ENCODE data around the gene SLC16A1. TPM values are rescaled to one million over a fixed set of nuclear protein-coding genes. Genes with fewer than 3 reads are reported as not detected.

The SLC16A1 gene
- total RNA-seq, 3 donors from 2014 or later, result 15.4 to 28.2 (median 15.7) TPM

- no peak overlapping the region for H3K27ac ChIP-seq
- DNase-seq (ENCODE audit: low spot score in 2 of 2), result no peak
- H3K9me3 ChIP-seq, result no peaks in the 10 kb centered on the region
- TF ChIP-seq, protein P1, sequence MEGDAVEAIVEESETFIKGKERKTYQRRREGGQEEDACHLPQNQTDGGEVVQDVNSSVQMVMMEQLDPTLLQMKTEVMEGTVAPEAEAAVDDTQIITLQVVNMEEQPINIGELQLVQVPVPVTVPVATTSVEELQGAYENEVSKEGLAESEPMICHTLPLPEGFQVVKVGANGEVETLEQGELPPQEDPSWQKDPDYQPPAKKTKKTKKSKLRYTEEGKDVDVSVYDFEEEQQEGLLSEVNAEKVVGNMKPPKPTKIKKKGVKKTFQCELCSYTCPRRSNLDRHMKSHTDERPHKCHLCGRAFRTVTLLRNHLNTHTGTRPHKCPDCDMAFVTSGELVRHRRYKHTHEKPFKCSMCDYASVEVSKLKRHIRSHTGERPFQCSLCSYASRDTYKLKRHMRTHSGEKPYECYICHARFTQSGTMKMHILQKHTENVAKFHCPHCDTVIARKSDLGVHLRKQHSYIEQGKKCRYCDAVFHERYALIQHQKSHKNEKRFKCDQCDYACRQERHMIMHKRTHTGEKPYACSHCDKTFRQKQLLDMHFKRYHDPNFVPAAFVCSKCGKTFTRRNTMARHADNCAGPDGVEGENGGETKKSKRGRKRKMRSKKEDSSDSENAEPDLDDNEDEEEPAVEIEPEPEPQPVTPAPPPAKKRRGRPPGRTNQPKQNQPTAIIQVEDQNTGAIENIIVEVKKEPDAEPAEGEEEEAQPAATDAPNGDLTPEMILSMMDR (IDR thresholded peaks at IDR 0.05), result no peak
- TF ChIP-seq POLR2A (IDR thresholded peaks at IDR 0.05) (no peak), POLR2AphosphoS5 (IDR thresholded peaks at IDR 0.05) (no peak)
- no peaks in the 10 kb centered on the region for H3K27me3 ChIP-seq
- intact Hi-C loops (cut with DNase I; ENCODE audit: low total_unique reads), result no loop called here
- no peaks in the 10 kb centered on the region for H3K36me3 ChIP-seq
- peaks cover 0 to 5% of the 10 kb centered on the region in 2 donors for H3K4me1 ChIP-seq
- no peak overlapping the region for H3K4me3 ChIP-seq
Measured at GRCh38 chr1:112938210-112938609, 17.8 kb downstream of the SLC16A1 start.

DNA sequence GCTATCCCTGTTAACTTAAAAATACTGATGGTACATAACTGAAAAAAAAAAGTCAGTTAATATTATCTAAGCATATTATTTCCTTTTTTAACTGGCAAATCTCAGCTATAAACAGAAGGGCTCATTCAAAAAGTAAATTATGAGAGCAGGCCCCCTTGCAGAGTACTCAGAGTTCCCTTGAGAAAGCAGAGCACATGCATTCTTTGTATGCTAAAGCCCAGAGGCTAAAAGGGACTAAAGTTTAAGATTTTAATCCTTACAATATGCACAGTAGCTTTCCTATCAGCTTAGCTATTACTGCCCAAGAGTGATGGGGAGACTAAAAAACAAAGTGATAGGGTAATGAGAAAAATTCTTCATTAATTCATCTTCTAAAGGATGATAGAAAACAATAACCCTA, 18.5 kb downstream of the SLC16A1 start:
- H3K36me3 ChIP-seq, result no peaks in the 10 kb centered on the region
- intact Hi-C loops (cut with DNase I; ENCODE audit: low total_unique reads), result no loop called here
- no peak for DNase-seq (ENCODE audit: low spot score in 2 of 2)
- H3K9me3 ChIP-seq, result no peaks in the 10 kb centered on the region
- H3K4me1 ChIP-seq, result peaks cover 0 to 5% of the 10 kb centered on the region in 2 donors
- H3K4me3 ChIP-seq, result no peak overlapping the region
- peak overlapping the region in 1 of 2 donors; percentile 2 for H3K27ac ChIP-seq
- TF ChIP-seq, protein P1 (IDR thresholded peaks at IDR 0.05), result no peak
- TF ChIP-seq POLR2A (IDR thresholded peaks at IDR 0.05) (no peak), POLR2AphosphoS5 (IDR thresholded peaks at IDR 0.05) (no peak)
- no peaks in the 10 kb centered on the region for H3K27me3 ChIP-seq

GRCh38 chr1:112937070-112937469, 18.9 kb downstream of the SLC16A1 start:
- peaks cover 0 to 5% of the 10 kb centered on the region in 2 donors for H3K4me1 ChIP-seq
- no peaks in the 10 kb centered on the region for H3K36me3 ChIP-seq
- intact Hi-C loops (cut with DNase I; ENCODE audit: low total_unique reads), result no loop called here
- no peaks in the 10 kb centered on the region for H3K9me3 ChIP-seq
- no peak overlapping the region for H3K27ac ChIP-seq
- no peak for TF ChIP-seq POLR2A (IDR thresholded peaks at IDR 0.05)
- TF ChIP-seq, protein P1 (IDR thresholded peaks at IDR 0.05), result no peak
- TF ChIP-seq POLR2AphosphoS5 (IDR thresholded peaks at IDR 0.05), result no peak
- no peak for DNase-seq (ENCODE audit: low spot score in 2 of 2)
- no peak overlapping the region for H3K4me3 ChIP-seq
- no peaks in the 10 kb centered on the region for H3K27me3 ChIP-seq

- Histone ChIP-seq H3K27me3 (no peaks in the 10 kb centered on the region), H3K9me3 (no peaks in the 10 kb centered on the region), H3K4me3 (no peak overlapping the region), H3K36me3 (no peaks in the 10 kb centered on the region), H3K27ac (no peak overlapping the region), H3K4me1 (peaks cover 0 to 5% of the 10 kb centered on the region in 2 donors)
- TF ChIP-seq, protein P1 (IDR thresholded peaks at IDR 0.05), result no peak
- TF ChIP-seq POLR2AphosphoS5 (IDR thresholded peaks at IDR 0.05) (no peak), POLR2A (IDR thresholded peaks at IDR 0.05) (no peak)
- no peak for DNase-seq (ENCODE audit: low spot score in 2 of 2)
- intact Hi-C loops (cut with DNase I; ENCODE audit: low total_unique reads), result no loop called here
Measured at GRCh38 chr1:112935461-112936111, 20.4 kb downstream of the SLC16A1 start.

- Histone ChIP-seq H3K9me3 (no peaks in the 10 kb centered on the region), H3K4me1 (peaks cover 0 to 5% of the 10 kb centered on the region in 2 donors), H3K27ac (no peak overlapping the region), H3K27me3 (no peaks in the 10 kb centered on the region), H3K4me3 (no peak overlapping the region), H3K36me3 (no peaks in the 10 kb centered on the region)
- TF ChIP-seq POLR2AphosphoS5 (IDR thresholded peaks at IDR 0.05) (no peak), POLR2A (IDR thresholded peaks at IDR 0.05) (no peak)
- TF ChIP-seq, protein P1 (IDR thresholded peaks at IDR 0.05), result no peak
- no peak for DNase-seq (ENCODE audit: low spot score in 2 of 2)
- intact Hi-C loops (cut with DNase I; ENCODE audit: low total_unique reads), result no loop called here
Measured at GRCh38 chr1:112934577-112934976, 21.4 kb downstream of the SLC16A1 start.

Data from breast epithelium (tissue), 4 donors.